HCT116 (cell line): ENCODE data around the gene ALB. TPM values are rescaled to one million over a fixed set of nuclear protein-coding genes. Genes with fewer than 3 reads are reported as not detected.

Experiments used
- total RNA-seq: library from RNA; stranded (reverse); gene quantifications from one replicate; pipeline ENCODE4 v1.2.1, GENCODE V29; 2021; ENCODE audit not compliant: unreplicated experiment

Gene ALB
- total RNA-seq, 1 experiment from 2014 or later, result 26.7 TPM

Other genes with a start within 250 kb of the ALB start
- gene ANKRD17, start 145.5 kb upstream of the ALB start, total RNA-seq, result 62.1 TPM
- 1.6 TPM for gene AFP, start 31.9 kb downstream of the ALB start, total RNA-seq
- not detected for gene AFM, start 77.5 kb downstream of the ALB start, total RNA-seq
- gene RASSF6, start 216.1 kb downstream of the ALB start, total RNA-seq, result 1.1 TPM